ENCODE data around the gene LILRB2. TPM values are rescaled to one million over a fixed set of nuclear protein-coding genes. Genes with fewer than 3 reads are reported as not detected.
"Not testable (repeated sequence)": the region's sequence is repeated elsewhere in the genome, so short reads cannot be mapped to it uniquely, and the experiment has no call there.

Gene LILRB2
- total RNA-seq, 1 experiment from 2014 or later = not detected

- DNase-seq (ENCODE audit: low read depth) = not testable (repeated sequence)
Observed at GRCh38 chr19:54272181-54272580, 8.7 kb downstream of the LILRB2 start.

DNA sequence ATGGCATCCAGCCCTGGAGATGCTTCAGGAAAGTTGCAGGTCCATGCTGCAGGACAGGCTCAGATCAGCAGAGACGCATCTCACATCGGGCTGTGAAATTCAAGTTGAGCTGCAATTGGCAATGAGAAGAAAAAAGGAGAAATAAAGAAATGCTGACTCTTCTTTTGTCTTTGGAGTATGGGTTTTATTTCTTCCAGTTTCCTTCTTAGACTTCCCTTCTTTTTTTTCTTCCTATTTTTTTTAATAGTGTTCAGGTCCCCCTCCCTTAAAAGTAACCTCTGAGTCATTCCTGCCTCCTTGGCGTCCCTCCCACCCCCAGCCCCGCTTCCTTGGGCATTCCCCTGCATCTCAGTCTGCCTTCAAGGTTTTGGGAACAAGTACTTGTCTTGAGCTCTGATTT, 9.3 kb downstream of the LILRB2 start:
- DNase-seq (ENCODE audit: low read depth) = not testable (repeated sequence)

GRCh38 chr19:54271106-54271505, 9.8 kb downstream of the LILRB2 start:
- DNase-seq (ENCODE audit: low read depth) = no peak

GRCh38 chr19:54268936-54269335, 12.0 kb downstream of the LILRB2 start:
- DNase-seq (ENCODE audit: low read depth) = no peak

- peak; percentile 55 for DNase-seq (ENCODE audit: low read depth)
Observed at GRCh38 chr19:54266133-54266532, 14.8 kb downstream of the LILRB2 start.

GRCh38 chr19:54262470-54262869, 18.4 kb downstream of the LILRB2 start:
- DNase-seq (ENCODE audit: low read depth) = no peak

- no peak for DNase-seq (ENCODE audit: low read depth)
Observed at GRCh38 chr19:54262066-54262465, 18.8 kb downstream of the LILRB2 start.

DNA sequence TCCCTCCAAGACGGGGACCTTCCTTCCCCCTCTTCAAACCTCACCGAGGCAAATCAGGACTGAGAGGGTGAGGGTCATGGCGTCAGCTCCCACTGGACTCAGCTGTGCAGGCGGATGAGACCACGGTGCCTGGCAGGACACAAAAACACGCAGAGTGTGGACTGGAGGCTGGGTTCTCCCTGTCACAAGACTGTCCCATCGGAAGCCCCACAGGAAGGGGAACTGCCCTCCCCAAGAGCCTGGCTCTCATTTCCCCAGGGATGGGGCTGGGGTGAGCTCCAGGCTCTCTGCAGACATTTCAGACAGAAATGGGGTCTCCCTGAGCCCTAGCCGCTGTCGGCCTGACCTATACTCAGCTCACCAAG, 23.8 kb downstream of the LILRB2 start, which contains the start of gene LILRB5:
Gene LILRB5 (minus strand): TSS at position 158 of the 365 bp plus-strand sequence. CDS start 80 bp downstream, at position 78.
- DNase-seq (ENCODE audit: low read depth) = no peak

DNA sequence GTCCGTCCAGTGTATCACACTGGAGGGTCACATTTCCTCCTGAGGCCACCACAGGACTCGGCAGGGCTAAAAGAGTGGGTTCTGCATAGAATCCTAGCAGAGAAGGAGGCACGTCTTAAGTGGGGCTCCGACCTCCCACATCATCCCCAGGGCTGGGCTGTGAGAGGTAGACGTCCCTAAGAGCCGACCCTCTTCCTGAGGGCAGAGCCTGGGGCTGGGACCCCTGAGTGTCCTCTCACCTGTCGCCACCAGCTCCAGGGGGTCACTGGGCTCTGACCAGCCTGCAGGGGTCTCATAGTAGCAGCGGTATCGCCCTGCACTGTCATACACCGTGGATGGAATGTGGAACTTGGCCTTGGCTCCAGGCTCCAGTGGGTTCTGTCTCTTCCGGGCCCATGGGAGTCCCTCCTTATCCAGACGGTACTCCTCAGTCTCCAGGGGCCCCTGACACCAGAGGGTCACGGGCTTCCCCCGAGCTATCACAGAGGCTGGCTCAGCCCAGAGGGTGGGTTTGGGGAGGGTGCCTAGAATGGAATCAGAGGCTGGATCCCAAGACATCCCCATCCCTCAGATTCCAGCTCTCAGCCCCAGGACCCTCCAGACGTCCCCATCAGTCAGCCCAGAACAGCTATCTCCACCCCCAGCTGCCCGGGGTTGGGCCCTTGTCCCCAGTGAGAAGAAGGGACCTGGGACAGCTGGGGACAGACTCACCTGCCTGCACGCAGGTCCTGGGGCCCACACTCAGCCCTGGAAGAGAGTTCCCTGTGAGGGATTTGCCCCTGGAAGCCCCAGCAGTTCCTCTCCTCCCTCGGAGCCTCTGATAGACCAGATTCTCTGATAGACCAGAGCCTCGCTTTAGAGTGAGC, 24.4 kb downstream of the LILRB2 start:
- DNase-seq (ENCODE audit: low read depth) = no peak

DNA sequence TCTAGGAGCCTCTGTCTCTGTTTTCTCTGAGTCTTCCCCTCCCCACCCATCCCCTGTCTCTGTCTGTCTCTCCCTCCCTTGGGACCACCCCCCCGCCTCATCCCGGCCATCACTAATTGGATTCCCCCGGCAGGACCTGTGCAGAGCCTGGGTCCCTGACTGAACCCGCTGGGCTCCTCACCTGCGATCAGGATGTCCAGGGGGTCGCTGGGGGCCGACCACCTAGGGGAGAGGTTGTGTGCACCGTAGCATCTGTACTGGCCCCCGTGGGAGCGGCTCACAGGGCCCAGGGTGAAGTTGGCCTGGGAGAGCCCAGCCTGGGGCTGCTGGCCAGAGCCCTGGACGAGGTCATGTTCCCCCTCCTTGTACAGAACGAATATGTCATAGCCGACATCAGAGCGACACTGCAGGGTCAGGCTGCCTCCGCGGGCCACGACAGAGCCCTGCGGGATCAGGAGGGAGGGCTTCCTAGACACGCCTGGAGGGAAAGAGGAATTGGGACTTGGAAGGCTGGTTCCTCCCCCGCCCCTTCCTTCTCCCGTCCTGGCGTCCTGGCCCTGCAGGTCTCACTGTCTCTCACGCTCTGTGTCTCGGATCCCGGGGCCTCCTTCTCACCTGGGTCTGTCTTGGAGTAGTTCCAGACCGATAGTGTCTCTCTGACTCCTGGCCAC, 25.7 kb downstream of the LILRB2 start:
- DNase-seq (ENCODE audit: low read depth) = no peak

DNA sequence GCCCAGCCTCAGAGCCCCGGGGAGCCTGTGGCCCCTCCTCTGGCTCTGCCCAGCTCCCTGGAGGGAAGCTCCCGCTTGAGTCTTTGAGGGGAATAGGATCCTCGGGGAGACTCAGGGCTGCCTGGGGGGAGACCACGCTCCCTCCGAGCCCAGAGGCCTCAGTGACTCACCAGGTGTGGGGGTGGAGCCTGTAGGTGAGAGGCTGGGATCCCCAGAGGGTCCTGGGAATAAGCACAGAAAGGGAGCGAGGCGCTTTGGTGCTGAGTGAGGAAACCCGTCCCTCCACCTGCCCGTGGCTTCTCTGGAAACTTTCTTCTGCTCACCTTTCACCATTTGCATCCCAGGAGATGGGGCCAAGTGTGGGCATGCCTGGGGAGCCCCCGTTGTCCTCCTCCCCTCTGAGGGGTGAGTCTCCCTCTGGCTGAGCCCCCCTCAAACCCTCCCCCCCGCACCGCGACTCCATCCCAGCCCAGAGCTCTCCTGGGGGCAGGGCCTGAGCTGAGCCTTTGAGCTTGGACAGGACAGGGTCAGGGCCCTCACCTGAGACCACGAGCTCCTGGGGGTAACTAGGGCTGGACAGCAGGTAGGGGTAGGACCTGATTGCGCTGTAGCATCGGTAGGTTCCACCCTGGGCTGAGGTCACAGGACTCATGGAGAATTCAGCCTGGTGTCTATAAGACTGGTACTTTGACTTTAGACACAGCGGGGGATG, 26.6 kb downstream of the LILRB2 start:
- no peak for DNase-seq (ENCODE audit: low read depth)

DNA sequence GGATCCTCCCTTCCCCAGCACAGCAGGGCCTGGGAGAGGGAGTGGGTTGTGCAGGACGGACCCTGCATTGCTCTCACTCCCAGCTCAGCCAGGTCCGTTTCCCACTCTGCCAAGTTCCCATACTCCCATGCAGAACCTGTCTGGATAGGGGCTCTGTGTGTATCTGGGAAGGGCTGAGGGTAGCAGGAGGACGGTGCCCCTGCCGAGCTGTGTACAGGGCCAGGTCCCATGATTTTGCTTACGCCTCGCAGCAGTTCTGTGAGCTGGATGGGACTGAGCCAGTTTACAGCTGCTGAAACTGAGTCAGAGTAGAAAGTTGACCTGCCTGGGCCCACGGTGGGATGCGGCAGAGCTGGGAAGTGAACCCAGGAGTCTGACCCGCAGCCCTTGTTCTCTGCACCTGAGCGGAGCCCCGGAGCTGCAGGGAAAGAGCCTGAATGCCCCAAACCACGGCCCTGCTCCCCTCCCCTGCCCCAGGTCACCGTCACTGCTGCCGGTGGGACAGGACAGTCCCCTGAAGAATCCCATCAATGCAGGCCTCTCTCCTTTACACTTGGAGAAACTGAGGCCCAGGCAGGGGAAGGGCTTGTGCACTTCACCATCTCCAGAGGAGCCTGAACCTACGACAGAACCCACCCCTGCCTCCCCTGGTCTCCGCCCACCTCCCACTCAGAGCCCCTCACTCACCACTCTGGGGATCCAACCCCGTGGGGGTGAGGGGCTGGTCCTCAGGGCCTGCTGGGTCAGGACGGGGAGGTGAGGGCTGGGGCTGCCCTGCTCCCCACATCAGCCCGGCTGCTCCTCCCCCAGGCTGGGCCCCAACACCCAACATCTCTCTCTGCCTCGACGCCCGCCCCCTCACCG, 27.3 kb downstream of the LILRB2 start:
- no peak for DNase-seq (ENCODE audit: low read depth)

DNA sequence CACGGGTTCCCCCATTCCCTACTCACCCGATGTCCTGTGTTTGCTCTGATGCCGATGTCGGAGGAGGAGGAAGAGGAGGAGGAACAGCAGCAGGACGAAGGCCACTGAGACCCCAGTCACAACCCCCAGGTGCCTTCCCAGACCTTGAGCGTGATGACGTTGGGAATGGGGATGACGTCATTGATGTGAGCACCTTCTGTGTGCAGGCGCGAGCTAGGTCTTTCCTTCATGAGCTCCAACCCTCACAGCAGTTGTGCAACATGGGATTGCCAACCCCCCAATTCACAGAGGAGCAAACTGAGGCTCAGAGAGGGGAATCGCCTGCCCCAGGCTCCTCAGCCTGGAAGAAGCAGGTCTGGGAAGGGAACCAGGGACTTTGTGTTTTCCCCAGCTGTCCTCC, 28.1 kb downstream of the LILRB2 start:
- DNase-seq (ENCODE audit: low read depth) = no peak

DNA sequence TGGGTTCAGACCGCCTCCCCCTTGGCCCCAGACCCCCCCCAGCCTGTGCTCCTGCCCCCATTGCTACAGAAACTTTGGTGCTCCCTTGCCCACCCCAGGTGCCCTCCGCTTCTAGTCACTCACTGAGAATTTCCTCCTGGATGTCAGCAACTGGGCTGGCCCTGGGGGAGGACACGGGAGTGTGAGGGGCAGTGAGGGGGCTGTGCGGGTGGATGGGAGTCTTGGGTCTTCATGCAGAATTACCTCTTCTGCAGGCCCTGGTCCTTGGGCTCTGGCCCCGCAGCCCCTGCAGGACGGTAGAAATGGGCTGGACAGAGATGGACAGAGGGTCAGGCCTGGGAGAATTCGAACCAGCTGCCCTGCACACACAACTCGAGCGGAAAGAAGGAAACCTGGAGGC, 28.7 kb downstream of the LILRB2 start:
- DNase-seq (ENCODE audit: low read depth) = no peak

DNA sequence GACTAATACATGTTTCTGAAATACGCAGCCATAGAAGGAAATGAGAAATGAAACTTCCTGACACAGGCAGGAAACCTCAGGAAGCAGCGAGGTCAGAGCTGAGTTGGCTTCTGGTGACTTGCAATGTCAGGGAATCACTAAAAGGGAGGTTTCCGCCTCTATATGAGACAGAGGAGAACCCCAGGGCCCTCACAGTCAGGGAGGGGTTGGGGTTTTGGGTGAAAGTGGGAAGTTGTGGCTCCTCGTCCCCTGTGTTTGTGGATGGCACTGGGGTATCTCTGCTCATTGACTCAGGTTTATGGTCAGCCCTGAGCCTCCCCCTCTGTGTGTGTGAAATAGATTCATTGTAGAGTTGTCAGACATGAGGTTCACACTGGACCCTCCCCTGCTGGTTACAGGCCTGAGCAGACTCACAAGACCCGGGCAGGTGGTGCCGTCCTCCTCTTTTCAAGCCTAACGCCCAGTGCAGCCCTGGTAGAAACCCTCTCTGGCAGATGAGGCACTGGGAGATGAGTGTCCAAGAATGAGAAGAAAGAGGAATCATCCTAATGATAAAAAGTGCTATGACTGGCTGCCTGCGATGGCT, 32.8 kb downstream of the LILRB2 start:
- DNase-seq (ENCODE audit: low read depth) = peak; percentile 11

DNA sequence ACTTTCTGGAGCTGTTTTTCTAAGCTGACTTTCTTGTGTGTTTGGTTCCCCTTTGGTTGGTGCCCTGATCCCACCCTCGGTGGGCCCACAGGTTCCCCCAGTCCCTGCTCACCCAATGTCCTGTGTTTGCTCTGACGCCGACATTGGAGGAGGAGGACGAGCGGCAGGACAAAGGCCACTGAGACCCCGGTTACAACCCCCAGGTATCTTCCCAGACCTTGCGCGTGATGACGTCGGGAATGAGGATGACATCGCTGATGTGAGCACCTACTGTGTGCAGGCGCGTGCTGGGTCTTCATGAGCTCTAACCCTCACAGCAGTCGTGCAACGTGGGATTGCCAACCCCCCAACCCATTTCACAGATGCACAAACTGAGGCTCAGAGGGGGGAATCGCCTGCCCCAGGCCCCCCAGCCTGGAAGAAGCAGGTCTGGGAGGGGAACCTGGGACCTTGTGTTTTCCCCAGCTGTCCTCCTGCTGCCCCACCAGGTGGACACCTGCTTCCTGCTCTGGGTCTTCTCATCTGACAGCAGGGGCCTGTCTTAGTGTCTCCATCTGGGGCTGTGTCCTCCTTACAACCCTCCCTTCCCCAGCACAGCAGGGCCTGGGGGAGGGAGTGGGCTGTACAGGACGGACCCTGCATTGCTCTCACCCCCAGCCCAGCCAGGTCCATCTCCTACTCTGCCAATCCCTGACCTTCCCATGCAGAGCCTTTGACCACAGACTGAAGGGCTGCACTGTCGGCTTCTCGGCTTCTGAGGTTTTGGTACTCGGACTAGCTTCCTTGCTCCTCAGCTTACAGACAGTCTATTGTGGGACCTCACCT, 33.6 kb downstream of the LILRB2 start:
- no peak for DNase-seq (ENCODE audit: low read depth)

- no peak for DNase-seq (ENCODE audit: low read depth)
Observed at GRCh38 chr19:54245936-54246335, 35.0 kb downstream of the LILRB2 start.

GRCh38 chr19:54243809-54244208, 37.1 kb downstream of the LILRB2 start:
- DNase-seq (ENCODE audit: low read depth) = not testable (repeated sequence)

DNA sequence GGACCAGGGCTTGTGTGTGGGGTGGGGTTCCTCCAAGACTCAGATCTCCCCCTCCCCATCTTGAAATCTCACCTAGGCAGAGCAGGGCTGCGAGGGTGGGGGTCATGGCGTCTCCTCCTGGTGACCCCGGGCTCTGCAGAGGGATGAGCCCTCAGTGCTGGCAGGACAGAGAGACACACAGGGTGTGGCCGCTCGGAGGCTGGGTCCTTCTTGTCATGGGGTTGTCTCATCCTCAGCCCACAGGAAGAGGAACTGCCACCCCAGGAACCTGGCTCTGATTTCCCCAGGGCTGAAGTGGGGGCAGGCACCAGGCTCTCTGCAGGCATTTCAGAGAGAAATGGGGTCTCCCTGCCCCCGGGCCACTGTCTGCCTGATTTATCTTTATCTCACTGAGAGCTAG, 38.3 kb downstream of the LILRB2 start, which contains the start of gene LILRA6:
Gene LILRA6 (minus strand): TSS at position 145 of the 400 bp plus-strand sequence.
- DNase-seq (ENCODE audit: low read depth) = not testable (repeated sequence)

- DNase-seq (ENCODE audit: low read depth) = not testable (repeated sequence)
Observed at GRCh38 chr19:54242234-54242633, 38.7 kb downstream of the LILRB2 start.
